Activated naive CD8-positive, alpha-beta T cell treated with anti-CD3 and anti-CD28 coated beads, Interleukin-2, amount 50 U/mL, for 16 hours (primary cell): ENCODE data around the gene CNTNAP2.

ENCODE experiments used
- DNase-seq: peaks from one replicate; pipeline ENCODE4 v3.0.0-alpha.2; 2020; ENCODE audit warnings: low read depth, low spot score

Gene CNTNAP2

DNA sequence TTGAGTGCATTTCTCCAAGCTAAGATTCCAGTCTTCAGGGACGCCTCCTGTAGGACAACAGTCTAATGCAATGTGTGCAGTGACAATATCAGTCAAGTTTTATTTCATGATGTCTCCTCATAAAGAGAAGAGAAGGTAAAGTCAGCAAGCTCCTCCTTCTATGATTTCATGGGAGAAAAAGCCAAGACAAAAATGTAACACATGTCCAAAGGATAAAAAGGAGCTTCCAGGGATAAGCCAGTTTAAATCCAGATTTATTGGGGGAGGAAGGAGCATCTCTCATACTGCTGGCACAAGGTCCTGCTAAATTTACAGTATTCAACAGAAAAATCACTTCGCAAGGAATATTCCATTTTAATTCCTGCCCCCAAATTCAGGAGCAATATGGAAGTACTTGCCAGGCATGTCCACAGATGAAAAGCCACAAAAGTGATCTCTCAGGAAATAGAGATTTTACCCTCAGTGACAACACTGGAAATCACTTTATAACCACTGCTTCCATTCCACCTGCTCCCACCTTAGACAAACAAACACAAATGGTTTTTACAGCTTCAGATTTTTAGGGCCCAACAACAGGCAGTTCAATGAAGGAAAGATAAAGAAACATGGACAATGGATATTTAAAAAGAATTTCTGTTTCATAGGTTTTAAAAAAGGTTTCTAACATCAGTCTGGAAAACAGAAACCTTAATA, 1796.5 kb downstream of the CNTNAP2 start:
- no peak for DNase-seq

DNA sequence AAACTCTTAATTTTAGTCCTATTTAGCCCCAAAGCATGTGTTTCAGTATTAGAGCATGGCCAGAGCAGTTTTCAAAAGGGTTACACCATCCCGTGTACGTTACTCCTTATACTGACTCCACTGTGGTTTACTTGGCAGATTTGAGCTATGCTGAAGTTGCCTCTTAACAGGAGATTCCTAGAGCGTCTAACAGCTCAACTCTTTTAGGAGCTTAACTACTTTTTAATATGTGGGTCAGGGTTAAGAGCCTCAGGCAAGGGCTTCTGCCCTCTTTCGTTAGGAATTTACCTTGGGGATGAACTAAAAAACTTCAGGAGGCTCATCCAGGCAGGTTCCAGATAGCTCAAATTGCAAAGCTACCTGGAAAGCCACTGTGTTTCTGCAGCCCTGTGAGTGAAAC, 1799.2 kb downstream of the CNTNAP2 start:
- DNase-seq: no peak

- no peak for DNase-seq
Measured at GRCh38 chr7:147916573-147916972, 1800.0 kb downstream of the CNTNAP2 start.

- no peak for DNase-seq
Measured at GRCh38 chr7:147923841-147924240, 1807.2 kb downstream of the CNTNAP2 start.

- no peak for DNase-seq
Measured at GRCh38 chr7:147937428-147937827, 1820.8 kb downstream of the CNTNAP2 start.

- DNase-seq: no peak
Measured at GRCh38 chr7:147941381-147941780, 1824.8 kb downstream of the CNTNAP2 start.

GRCh38 chr7:147944321-147944720, 1827.7 kb downstream of the CNTNAP2 start:
- DNase-seq: no peak

DNA sequence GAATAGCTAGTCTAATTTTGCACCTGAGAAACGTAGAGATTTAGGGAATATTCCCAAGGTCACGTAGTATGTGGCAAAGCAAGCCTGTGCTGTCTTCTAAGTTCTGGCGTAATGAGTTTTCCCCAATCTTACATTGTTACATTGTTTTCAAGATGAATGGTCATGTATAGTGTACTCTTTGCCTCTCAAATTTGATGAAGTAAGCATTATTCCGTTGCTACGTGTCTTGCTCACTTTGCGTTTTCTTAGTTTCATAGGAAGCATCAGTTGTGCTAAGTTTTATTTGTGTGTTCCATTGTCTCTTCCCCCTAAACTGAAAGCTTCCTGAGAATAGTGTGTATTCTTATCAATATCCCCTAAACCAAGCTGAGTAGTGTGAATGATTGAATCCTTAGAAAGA, 1836.3 kb downstream of the CNTNAP2 start:
- no peak for DNase-seq

DNA sequence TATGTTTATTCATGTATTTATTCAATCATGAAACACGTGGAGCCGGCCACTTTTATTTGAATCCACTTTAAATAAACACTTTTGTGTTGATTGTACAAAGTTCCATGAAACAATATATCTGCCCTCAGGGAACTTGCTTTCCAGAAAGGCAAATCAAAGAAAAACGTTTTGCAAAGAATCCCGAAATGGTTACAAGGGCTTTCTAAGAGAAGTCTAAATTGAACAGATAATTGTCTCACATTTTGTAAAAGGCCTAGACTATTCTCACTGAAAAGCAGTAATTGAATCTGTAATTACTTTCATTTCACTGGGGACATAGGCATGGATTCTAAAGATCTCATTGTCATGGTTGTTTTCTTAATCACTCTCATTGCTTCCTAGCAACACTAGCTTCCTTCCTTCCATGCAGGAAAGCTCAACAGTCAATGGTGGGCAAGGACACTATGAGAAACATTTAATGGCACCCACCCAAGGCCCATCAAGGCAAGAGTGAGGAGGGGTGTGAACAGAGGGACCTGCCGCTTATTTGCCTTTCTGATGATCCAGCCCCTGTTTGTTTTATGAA, 1851.5 kb downstream of the CNTNAP2 start:
- no peak for DNase-seq

DNA sequence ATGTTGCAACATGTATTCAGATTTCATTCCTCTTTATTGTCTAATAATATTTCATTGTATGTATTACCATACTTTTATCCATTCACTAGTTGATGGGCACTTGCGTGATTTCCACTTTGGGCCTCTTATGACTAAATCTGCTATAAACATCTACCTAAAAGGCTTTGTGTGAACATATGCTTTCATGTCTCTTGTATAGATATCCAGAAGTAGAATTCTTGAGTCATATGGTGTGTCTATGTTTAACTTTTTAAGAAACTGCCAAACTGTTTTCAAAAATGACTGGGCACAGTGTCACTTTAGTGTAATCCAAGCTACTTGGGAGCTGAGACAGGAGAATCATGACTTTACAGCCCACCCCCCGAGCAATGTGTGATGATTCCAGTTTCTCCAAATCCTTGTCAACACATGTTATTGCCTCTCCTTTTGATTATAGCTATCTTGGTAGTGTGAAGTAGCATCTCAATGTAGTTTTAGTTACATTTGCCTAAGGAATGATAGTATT, 1855.1 kb downstream of the CNTNAP2 start:
- DNase-seq: no peak

DNA sequence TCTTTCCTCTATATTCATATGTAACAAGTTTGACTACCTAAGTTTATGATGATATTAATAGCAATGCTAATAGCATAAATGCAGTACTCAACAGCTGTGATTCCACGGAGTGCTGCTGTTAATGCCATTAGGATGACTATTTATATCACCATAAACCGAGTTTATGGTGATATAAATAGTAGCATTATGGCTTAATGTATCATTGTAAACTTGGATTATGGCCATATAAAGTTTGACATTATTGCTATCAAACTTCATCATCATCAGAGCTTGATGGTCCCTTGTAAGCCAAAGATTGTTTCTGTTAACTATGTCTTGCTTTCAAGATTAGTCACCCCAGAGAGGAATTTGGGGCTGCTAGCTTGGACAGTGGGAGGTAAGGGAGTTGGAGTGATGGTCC, 1861.6 kb downstream of the CNTNAP2 start:
- no peak for DNase-seq

DNA sequence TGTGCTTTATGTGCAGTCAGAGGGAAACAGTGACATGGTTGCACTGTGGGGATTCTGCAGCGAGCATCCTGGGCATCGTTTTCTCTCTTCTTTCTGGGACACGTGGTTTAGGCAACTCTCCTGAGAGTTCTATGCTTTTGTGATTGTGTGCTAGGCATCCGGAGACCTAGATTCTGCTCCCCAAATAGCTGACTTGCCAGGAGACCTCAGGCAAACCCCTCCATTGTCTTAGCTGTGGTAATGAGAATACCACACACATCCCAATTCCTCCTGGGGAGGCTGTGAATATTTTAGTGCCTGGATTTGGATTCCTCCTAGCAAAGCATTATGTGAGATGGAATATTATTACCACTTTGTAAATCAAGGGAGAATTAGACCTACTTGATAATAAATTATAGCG, 1862.0 kb downstream of the CNTNAP2 start:
- no peak for DNase-seq

DNA sequence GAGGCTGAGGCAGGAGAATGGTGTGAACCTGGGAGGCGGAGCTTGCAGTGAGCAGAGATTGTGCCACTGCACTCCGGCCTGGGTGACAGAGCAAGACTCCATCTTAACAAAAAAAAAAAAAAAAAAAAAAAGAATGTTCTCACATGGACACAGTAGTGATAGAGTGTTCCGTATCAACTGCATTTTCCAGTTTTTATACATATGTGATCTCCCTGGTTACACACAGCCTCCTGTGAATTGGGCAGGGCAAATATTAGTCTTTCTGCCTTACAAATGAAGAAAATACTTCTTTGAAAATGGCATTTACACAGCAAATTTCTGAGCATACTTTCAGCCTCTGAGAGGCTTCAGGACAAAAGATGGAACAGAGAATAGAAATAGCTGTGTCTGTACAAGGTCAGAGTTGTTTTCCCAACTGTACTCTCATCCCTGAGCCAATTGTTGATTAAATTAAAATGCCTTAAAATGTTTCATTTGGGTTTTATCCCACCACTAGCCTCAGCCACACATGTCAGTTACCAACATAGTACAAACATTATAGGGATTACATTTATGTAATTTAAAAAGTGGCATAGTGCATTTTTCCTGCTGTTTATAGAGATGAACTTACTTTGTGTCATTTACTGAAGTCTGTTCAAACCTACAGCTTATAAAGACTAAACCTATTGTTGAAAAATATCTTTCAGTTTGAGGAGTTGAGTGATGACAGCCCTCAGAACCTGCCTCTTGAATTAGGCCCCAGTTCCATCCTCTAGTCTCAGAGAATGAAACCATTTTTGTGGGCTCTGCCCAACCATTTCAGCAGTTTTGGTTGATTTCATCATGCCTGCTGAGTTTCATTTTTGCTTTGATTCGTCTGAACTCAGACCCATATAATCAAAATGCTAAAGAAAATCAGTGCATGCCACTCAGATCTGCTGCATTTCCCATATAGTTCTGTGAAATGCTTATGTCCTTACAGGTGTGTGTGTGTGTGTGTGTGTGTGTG, 1864.5 kb downstream of the CNTNAP2 start:
- DNase-seq: no peak

GRCh38 chr7:147982307-147982706, 1865.7 kb downstream of the CNTNAP2 start:
- DNase-seq: no peak

DNA sequence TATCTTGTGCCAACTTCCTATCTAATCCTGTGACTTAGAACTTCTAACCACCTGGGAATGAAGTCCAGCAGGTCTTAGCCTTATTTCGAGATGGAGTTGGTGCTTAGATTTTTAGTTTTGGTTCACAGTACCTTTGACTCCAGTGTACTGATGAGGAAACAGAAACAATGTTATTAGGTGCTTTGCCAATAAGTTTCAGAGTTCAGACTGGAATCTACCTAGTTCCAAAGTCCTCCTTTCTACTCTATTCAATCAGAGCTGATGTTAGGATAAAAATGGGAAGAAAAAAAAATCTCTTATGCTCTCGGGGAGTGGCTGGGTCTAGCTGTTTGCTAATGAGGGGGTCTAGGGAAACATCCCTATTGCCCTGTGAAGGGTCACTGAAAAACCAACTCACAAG, 1867.7 kb downstream of the CNTNAP2 start:
- DNase-seq: no peak

DNA sequence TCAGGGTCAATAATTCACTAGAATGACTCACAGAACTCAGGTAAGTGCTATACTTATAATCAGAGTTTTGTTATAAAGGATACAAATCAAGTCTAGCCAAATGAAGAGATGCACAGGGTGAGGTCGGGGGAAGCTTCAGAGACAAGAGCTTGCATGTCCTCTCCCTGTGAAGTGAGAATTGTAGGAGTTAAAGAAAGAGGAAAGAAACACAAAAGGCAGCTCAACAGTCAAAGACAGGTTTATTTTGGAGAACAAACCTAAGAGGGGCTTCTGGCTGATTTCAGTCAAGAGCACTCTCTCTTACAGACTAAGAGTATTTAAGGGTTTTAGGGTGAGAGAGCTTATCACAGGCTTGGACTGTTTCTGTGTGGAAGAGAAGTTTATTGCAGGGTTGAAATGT, 1873.5 kb downstream of the CNTNAP2 start:
- no peak for DNase-seq

- DNase-seq: no peak
Measured at GRCh38 chr7:147990942-147991341, 1874.3 kb downstream of the CNTNAP2 start.

DNA sequence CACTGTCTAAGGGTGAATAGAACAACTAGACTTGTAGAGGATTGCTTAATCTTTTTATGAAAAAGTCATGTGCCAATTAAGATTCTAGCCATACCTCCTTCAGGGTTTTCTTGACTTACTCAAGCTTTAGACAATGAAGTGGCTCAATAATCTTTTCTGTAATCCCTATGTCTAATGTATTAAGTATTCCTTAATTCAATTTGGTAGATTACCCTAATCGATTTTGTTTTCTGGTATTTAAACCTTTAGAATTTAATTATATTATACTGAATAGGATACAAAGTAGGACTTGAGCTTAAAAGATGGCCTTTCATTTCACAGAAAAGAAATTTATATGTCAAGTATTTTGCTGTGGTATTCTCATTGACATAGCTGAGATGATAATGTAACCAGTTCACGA, 1876.1 kb downstream of the CNTNAP2 start:
- no peak for DNase-seq

- DNase-seq: no peak
Measured at GRCh38 chr7:147997636-147998035, 1881.0 kb downstream of the CNTNAP2 start.

DNA sequence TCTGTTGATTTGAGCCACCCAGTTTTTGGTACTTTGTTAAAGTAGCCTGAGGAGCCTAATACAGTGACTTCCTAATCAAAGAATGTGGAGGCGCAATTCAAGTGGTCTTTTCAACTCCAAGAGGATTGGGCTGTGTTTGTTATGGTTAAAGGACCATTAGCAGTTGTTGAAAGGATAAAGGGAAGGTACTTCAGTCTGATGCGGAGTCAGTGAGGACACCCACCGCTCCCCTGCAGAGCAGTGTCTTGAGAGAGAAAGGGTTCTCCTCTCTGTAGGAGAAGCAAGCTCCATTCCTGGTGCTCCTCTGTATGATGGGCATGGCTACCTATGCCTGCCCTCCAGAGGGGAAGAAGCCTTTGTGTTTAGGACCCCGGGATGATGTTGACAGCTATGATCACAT, 1883.4 kb downstream of the CNTNAP2 start:
- no peak for DNase-seq

GRCh38 chr7:148011753-148012152, 1895.2 kb downstream of the CNTNAP2 start:
- DNase-seq: no peak

GRCh38 chr7:148014001-148014400, 1897.4 kb downstream of the CNTNAP2 start:
- no peak for DNase-seq
